ENCODE measurements around the gene SENP6. TPM values are rescaled to one million over a fixed set of nuclear protein-coding genes. Genes with fewer than 3 reads are reported as not detected.
"Not testable (repeated sequence)": the region's sequence is repeated elsewhere in the genome, so short reads cannot be mapped to it uniquely, and the experiment has no call there.

SENP6 gene
- total and polyA plus RNA-seq, 4 donors: 12.2 to 42.3 (median 26.8) TPM

DNA sequence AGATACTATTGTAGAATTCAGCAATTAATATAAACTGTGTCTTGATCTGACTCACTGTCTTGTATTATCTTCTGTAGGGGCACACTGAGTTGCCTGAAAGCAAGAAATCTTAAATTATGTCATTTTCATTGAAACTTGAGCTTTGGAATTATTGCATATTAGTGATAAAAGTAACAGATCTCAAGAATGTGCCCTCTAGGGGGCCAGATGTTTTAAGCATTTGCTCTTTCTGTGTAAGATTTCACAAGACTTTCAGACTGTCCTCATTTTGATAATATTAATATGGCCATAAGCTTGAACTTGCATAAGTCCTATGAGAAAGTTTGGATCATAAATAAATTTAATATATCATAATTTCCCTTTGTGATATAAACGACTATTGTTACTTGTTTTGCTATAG, 91.9 kb downstream of the SENP6 start (continued):
- TF ChIP-seq, protein P1, sequence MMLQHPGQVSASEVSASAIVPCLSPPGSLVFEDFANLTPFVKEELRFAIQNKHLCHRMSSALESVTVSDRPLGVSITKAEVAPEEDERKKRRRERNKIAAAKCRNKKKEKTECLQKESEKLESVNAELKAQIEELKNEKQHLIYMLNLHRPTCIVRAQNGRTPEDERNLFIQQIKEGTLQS (IDR thresholded peaks at IDR 0.05): no peak
- TF ChIP-seq EGR1 (IDR thresholded peaks at IDR 0.05; ENCODE audit: low read depth in 2 of 2) (no peak), ZBTB33 (IDR thresholded peaks at IDR 0.05) (no peak), RXRA (IDR thresholded peaks at IDR 0.05) (no peak), NR2F2 (IDR thresholded peaks at IDR 0.05) (no peak), GABPA (IDR thresholded peaks at IDR 0.05 in 1 of 2, conservative IDR thresholded peaks at IDR 0.05 in 1 of 2) (no peak), JUND (IDR thresholded peaks at IDR 0.05) (no peak), TAF1 (conservative IDR thresholded peaks at IDR 0.05) (no peak)

DNA sequence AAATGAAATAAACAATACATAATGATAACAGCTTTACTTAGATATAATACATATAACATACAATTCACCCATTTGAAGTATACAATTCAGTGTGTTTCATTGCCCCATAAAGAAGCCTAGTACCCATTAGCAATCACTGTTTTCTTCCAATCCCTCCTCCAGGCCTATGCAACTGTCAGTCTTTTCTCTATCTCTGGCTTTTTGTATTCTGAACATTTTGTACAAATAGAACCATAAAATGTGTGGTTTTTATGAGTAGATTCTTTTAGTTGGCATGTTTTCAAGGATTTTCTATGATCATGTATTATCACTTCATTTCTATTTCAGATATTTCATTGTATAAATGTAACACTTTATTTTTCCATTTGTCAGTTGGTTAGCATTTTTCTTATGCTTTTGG, 92.7 kb downstream of the SENP6 start:
- no peaks in the 10 kb centered on the region for H3K27me3 ChIP-seq (ENCODE audit: control insufficient read depth in 4 of 4, insufficient read depth in 4 of 4, low read length in 3 of 4)
- no peaks in the 10 kb centered on the region for H3K4me1 ChIP-seq (ENCODE audit: control insufficient read depth in 4 of 4, insufficient read depth in 4 of 4, low read length in 3 of 4)
- TF ChIP-seq JUND (IDR thresholded peaks at IDR 0.05) (no peak), GABPA (IDR thresholded peaks at IDR 0.05 in 1 of 2, conservative IDR thresholded peaks at IDR 0.05 in 1 of 2) (no peak), RAD21 (IDR thresholded peaks at IDR 0.05) (no peak), YY1 (IDR thresholded peaks at IDR 0.05) (no peak), FOXA2 (IDR thresholded peaks at IDR 0.05) (no peak), HNF4G (IDR thresholded peaks at IDR 0.05) (no peak), ZBTB33 (IDR thresholded peaks at IDR 0.05) (no peak), EGR1 (IDR thresholded peaks at IDR 0.05; ENCODE audit: low read depth in 2 of 2) (no peak), NR2F2 (IDR thresholded peaks at IDR 0.05) (no peak), RXRA (IDR thresholded peaks at IDR 0.05) (no peak), SP1 (IDR thresholded peaks at IDR 0.05) (no peak), MAX (IDR thresholded peaks at IDR 0.05) (no peak)
- TF ChIP-seq, protein P2, sequence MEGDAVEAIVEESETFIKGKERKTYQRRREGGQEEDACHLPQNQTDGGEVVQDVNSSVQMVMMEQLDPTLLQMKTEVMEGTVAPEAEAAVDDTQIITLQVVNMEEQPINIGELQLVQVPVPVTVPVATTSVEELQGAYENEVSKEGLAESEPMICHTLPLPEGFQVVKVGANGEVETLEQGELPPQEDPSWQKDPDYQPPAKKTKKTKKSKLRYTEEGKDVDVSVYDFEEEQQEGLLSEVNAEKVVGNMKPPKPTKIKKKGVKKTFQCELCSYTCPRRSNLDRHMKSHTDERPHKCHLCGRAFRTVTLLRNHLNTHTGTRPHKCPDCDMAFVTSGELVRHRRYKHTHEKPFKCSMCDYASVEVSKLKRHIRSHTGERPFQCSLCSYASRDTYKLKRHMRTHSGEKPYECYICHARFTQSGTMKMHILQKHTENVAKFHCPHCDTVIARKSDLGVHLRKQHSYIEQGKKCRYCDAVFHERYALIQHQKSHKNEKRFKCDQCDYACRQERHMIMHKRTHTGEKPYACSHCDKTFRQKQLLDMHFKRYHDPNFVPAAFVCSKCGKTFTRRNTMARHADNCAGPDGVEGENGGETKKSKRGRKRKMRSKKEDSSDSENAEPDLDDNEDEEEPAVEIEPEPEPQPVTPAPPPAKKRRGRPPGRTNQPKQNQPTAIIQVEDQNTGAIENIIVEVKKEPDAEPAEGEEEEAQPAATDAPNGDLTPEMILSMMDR (IDR thresholded peaks at IDR 0.05; ENCODE audit: low read depth, low read length, missing input control): no peak
- TF ChIP-seq, protein P3, sequence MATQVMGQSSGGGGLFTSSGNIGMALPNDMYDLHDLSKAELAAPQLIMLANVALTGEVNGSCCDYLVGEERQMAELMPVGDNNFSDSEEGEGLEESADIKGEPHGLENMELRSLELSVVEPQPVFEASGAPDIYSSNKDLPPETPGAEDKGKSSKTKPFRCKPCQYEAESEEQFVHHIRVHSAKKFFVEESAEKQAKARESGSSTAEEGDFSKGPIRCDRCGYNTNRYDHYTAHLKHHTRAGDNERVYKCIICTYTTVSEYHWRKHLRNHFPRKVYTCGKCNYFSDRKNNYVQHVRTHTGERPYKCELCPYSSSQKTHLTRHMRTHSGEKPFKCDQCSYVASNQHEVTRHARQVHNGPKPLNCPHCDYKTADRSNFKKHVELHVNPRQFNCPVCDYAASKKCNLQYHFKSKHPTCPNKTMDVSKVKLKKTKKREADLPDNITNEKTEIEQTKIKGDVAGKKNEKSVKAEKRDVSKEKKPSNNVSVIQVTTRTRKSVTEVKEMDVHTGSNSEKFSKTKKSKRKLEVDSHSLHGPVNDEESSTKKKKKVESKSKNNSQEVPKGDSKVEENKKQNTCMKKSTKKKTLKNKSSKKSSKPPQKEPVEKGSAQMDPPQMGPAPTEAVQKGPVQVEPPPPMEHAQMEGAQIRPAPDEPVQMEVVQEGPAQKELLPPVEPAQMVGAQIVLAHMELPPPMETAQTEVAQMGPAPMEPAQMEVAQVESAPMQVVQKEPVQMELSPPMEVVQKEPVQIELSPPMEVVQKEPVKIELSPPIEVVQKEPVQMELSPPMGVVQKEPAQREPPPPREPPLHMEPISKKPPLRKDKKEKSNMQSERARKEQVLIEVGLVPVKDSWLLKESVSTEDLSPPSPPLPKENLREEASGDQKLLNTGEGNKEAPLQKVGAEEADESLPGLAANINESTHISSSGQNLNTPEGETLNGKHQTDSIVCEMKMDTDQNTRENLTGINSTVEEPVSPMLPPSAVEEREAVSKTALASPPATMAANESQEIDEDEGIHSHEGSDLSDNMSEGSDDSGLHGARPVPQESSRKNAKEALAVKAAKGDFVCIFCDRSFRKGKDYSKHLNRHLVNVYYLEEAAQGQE (IDR thresholded peaks at IDR 0.05): no peak
- no peak overlapping the region for H3K9ac ChIP-seq (ENCODE audit: low read depth in 1 of 2, low read length in 2 of 2)
- H3K4me3 ChIP-seq (ENCODE audit: low read depth in 1 of 3, low read length in 3 of 3): no peak overlapping the region
- peaks cover 8 to 20% (median 10%) of the 10 kb centered on the region in 4 donors for H3K36me3 ChIP-seq (ENCODE audit: control insufficient read depth in 4 of 4, insufficient read depth in 3 of 4, low read depth in 1 of 4, low read length in 3 of 4)
- no peak overlapping the region for H3K27ac ChIP-seq (ENCODE audit: low read depth in 1 of 2, low read length in 2 of 2)
- no peaks in the 10 kb centered on the region for H3K9me3 ChIP-seq (ENCODE audit: control insufficient read depth in 4 of 4, low read length in 3 of 4)
- DNase-seq (ENCODE audit: low spot score): no peak

DNA sequence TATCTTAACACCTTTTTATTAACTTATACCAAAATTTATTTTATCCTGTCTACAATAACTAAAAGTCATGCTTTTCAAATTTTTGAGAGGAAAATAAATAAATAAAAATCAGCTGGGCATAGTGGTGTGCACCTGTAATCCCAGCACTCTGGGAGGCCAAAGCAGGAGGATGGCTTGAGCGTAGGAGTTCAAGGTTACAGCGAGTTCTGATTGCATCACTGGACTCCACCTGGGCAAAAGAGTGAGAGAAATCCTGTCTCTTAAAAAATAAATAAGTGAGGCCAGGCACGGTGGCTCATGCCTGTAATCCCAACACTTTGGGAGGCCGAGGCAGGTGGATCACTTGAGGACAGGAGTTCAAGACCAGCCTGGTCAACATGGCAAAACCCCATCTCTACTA, 106.7 kb downstream of the SENP6 start:
- 97% methylated on average over 4 of the region's 4 CpGs for WGBS
- not testable (repeated sequence) for DNase-seq (ENCODE audit: low spot score); H3K9ac ChIP-seq (ENCODE audit: low read depth in 1 of 2, low read length in 2 of 2); H3K4me1 ChIP-seq (ENCODE audit: control insufficient read depth in 4 of 4, insufficient read depth in 4 of 4, low read length in 3 of 4); H3K4me3 ChIP-seq (ENCODE audit: low read depth in 1 of 3, low read length in 3 of 3); H3K9me3 ChIP-seq (ENCODE audit: control insufficient read depth in 4 of 4, low read length in 3 of 4); H3K27me3 ChIP-seq (ENCODE audit: control insufficient read depth in 4 of 4, insufficient read depth in 4 of 4, low read length in 3 of 4); H3K27ac ChIP-seq (ENCODE audit: low read depth in 1 of 2, low read length in 2 of 2)
- H3K36me3 ChIP-seq (ENCODE audit: control insufficient read depth in 4 of 4, insufficient read depth in 3 of 4, low read depth in 1 of 4, low read length in 3 of 4): peaks cover 4 to 29% (median 21%) of the 10 kb centered on the region in 4 donors

All from liver (tissue), 9 donors.